Stimulated activated CD8-positive, alpha-beta memory T cell treated with anti-CD3 and anti-CD28 coated beads, Interleukin-2, amount 100 ng/mL, for 1 hour (primary cell): ENCODE measurements around the gene ANKIB1.
"Not testable (repeated sequence)": the region's sequence is repeated elsewhere in the genome, so short reads cannot be mapped to it uniquely, and the experiment has no call there.

Source experiments
- DNase-seq, 2 donors: peaks; one replicate each; pipeline ENCODE4 v3.0.0-alpha.2; 2020; ENCODE audit warnings: low read depth in 2 of 2

Gene ANKIB1

DNA sequence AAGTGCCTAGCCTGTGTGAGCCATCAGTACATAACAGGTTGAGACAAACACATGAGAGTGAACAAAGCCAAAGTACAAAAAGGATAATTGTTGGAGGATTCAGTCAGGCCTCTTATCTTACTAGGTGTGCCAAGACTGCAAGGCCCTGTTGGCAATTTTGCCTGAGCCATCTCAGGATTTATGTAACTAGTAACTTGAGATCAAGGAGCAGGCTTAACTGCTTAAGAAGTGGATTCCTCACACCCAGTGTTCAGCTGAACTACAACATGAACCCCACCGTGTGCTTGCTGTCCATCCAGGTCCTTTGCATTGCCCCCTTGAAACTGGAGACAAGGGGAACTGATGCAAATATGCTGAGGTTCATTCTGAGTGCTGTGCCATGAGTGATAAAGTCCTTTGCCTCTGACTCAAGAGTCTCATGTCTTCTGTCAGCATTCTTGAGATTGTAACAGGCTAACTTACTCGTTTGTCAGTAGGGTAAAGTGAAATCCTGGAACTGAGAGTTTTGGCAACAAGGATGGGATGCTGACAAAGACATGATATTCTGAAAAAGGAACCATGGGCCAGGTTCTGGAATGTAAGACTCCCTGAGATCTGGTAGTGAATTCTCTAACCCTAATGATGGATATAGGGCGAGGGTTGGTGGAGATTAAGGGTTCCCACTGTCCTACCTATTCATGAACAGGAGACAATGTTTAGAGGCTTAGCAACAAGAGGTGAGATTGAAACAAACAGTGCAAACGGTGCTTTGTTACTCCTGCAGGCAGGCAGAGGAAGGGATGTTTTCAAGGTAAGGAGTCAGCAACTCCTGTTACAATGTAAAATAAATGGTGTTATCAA, 157.4 kb downstream of the ANKIB1 start:
- DNase-seq, result no peak

DNA sequence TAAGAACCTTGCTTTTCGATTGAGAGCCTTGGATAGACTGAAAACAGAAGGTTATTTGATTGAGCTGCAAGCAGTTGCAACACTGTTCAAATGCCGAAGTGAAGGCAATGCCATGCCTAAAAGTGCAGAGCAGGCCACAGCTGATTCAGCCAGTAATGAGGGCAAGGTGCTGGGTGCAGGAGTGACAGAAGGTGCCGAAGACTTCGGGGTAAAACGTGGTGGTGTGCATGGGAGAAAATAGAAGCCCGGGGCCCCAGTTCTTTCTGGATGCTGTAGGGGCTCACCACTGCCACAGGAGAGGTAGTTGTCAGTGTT, 157.9 kb downstream of the ANKIB1 start:
- no peak for DNase-seq

DNA sequence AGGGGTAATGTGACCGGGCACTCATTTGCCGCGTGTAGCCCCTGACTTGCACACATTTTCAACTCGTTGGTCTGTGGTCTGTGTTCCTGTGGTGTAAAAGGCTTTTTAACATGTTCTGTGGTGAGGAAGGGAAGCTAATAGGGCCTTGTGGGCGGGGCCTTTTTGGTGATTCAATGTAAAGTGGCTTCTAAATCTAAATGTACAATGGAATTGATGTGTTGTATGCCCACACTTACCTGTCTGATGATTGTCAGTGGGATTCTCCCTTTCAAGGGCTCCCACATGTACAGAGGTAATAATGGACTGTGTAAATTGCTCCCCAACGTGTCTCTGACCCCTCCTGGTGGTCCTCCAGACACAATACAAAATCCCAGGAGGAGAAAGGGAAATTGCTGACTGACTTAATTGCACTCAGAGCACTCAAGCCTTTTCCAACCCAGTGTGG, 158.4 kb downstream of the ANKIB1 start:
- DNase-seq, result no peak

DNA sequence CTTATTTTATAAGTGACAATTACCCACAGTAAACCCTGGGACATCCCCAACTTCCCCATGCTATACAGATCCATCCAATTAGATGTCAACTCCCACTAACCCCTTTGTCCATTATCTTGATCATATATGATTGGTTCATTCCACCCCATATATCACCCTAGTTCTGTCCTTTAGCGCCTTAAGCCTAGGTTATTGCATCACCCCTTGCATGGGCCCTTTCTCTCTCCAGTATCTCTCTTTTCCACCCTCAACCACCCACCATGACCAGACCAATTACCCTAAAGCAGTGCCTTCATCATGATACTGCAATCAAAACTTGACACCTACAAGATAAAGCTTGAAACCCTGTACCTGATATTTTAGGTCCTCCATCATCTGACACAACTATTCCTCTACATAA, 163.6 kb downstream of the ANKIB1 start:
- DNase-seq, result no peak

DNA sequence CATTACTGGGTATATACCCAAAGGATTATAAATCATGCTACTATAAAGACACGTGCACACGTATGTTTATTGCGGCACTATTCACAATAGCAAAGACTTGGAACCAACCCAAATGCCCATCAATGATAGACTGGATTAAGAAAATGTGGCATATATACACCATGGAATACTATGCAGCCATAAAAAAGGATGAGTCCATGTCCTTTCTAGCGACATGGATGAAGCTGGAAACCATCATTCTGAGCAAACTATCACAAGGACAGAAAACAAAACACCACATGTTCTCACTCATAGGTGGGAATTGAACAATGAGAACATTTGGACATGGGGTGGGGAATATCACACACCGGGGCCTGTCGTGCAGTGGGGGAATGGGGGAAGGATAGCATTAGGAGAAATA, 164.4 kb downstream of the ANKIB1 start:
- not testable (repeated sequence) for DNase-seq

DNA sequence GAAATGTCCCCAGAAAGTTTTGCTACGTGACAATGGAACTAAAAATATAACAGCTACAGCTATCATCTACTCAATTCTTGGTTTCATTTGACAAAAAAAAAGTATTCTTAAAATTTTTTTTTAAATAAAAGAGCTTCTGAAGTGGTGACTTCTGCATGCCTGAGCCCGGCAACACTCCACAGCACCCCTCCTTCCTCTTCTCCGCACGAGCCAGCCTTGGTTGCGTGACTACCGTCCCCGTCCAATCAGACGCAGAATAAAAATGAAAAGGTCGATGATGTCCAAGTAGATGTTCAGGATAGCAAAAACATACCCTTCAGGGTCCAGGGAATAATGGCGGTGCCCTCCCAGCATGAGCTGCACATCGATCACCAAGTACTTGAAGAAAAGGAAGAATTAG, 167.0 kb downstream of the ANKIB1 start:
- DNase-seq, result no peak

DNA sequence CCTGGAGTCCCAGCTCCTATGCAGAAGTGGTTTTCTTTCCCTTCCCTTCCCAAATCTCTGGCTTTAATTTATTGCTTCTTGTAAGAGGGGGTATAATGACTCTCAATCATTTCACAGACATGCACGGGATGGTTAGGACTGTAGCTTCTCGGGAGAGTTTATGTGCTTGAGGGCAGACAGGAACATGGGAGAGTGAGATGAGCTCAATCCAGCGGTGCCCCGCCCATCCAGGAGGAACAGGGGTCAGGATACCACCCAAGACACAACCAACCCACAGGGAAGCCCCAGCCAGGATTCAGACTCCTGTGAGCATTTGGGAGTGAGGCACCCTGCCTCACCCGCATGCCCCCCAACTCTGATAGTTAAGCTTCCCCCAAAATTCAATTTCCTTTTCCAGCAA, 167.8 kb downstream of the ANKIB1 start:
- no peak for DNase-seq

DNA sequence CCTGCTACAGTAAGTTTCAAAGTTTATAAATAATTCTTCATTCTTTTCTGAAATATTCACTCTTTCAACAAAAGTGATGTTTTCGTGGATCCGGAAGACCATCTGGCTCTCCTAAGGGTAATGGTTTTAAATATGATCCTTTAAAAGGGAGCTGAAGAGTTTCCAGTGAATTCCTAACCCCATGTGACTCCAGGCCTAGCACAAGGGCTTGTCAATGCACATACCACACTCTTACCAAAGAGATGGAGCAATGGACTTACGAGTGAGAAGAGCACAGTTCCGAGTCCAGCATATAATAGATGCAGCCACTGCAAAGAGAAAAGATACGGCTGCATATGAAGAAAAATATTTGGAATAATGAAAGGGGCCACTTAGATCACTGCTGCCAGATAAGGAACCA, 169.5 kb downstream of the ANKIB1 start:
- no peak for DNase-seq

DNA sequence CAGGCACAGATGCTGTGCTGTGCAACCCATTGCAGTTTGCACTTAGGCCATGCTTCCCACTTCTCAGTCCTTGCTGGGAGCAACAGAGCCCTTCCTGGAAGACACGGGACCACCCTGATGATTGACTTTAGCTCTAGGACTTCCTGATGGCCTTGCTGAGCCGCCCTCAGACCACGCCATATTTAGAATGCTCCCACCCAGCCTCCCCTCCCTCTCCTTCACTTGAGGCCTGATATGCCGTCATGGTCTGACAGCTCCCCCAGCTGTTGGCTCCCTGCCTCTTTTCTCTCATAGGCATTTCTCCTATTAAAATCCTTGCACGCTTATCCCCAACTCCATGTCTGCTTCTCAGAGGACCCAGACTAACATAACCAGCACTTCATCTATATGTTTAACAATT, 172.1 kb downstream of the ANKIB1 start:
- DNase-seq, result no peak

DNA sequence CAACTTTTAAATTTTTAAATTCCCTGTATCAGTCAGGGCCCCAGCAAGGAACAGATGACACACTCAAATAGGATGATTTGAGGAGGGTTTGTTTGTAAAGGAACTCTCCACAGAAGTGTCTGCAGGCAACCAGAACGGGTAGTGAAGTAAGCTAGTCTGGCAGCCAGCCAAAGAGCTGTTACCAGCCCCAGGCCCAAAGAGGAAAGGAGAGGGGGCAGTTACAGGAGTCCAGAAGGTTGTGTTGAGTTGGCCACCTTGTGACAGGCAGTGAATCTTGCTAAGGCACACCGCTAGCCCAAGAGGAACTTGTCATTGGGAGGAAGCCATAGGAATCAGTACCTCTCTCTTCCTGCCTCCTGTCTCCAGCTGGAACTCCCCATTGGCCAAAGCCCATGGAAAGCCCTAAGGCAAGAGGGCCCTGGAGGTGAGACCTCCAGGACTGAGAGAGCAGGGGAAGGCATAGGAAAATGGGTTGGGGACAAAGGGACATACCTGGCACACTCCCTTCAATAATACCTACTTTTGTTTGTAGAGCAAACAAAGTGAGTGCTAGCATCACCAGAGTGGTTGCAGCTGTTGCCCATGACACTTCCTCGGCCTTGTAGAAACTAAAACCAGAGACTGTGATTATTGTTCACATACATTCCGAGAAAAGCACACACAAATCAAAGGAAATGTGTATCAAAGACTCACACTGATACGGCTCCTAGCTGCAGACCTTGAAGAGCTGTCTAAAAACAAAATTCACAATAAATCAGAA, 176.1 kb downstream of the ANKIB1 start:
- no peak for DNase-seq

DNA sequence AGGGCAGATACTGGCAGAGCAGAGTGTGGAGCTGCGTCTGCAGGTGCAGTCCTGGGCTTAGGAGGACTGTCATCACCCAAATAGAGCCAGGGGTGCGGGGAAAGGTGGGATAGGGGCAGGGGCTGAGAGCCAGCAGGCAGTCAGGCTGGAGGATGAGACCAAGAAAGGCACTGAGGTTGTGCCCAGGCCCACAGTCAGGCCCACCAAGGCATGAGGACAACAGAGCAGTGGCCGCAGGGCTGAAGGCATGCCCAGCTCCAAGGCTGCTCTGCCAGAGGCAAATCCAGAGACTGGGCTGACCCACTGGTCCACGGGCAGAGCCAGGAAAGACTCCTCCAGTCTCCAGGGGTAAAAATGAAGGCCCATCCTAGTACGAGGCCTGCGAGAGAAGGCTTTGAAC, 177.2 kb downstream of the ANKIB1 start:
- no peak for DNase-seq

DNA sequence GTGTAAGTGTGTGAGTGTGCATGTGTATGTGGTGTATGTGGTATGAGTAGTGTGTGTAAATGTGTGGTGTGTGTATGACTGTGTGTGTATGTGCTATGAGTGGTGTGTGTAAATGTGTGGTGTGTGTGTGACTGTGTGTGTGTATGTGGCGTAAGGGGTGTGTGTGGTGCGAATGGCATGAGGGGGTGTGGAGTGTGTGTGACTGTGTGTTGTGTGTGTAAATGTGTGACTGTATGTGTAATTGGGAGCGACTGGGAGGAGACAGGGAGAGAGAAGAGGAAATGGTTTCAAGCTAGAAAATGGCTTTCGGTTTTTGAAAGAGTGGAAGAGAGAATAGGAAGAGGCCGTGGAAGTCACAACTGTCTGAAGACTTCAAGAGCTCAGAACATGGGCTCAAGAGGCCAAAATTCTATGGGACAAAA, 177.9 kb downstream of the ANKIB1 start:
- DNase-seq, result no peak

DNA sequence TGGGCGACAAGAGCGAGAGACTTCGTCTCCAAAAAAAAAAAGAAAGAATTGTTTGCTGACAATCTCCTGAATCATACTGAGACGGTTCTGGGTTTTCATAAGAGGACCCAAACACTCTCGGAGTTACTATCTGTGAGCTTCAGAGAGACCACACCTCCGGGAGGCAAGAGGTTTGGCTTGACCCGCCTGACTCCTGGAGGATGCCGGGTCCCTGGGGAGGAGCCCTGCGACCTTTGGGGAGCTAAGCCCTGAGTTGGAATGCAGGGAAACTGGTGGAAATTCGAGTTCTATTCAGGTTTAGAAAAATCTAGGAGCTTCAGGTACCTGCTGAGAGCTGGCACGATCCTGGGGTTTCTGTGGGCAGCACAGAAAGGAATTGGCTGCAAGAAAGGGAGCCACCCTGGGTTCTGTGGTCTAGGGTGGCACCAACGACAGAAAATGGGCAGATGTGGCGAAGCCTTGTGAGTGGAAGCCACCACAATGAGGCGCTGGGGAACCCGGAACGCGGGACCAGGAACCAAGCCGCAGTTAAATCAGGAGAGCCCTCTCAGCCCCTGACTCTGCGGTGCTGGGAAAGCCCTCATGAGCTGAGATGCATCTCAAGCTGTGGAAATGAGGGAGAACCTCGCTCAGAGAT, 179.7 kb downstream of the ANKIB1 start:
- DNase-seq, result no peak

DNA sequence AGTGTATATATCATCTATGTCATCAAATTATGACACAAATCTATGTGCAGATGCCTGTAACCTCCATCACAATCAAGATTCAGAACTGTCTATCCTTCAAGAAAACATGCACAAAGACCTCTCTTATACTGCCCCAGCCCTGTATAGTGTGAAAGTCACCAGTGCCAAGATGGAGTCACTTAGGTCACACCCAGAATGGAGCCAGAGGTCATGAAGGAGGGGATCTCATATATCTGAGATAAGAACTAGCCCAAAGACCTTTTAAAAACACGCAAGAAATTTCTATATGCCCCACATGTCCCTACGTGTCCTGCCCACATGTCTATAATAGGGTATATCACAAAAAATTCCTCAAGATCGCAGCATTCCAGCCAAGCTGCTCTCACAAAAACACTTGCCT, 181.4 kb downstream of the ANKIB1 start:
- no peak for DNase-seq

DNA sequence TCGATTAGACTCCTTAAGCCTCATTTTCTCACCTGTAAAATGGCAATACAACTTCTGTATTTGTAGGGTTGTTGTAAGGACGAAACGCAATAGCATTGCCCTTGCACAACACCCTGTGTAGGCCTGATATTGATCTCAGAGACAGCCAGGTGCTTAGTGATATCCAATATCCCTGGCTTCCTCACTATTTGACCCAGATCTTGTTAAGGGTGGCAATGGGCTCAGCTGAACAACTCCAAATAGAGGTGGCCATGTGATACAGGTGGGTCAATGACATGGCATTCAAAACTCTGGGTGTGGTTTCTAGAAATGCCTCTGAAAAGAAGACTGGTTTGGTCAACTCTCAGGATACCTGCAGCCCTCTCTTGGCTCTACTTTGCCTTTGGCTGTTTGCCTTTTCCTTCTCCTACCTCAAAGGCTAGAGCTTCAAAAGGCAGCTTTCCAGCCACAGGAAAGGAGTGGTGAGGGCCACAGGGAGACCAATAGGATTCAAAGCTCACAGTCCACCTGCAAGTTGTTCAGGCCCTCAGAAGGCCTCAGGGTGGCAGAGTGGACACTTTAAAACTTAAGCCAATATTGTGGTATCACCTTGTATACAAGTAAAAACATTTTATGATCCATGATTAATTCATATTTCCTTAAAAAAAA, 186.6 kb downstream of the ANKIB1 start:
- no peak for DNase-seq

DNA sequence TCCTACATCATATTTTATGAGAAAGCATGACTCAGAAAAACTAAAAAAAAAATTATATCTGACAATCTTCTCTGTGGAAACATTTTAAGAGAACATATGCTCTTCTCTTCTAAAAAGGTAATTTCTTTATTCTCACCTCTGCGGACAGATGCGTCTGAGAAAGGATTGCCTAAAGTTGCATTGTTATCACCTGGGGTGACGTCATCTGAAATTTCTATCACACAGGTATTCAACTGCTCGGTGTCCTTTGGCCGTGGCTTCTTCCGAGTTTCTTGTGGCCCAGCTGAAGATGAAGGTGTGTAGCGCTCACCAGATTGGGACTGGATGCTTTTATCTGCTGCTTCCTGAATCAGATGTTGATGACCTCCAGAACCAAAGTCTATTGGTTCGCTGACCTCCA, 187.2 kb downstream of the ANKIB1 start:
- DNase-seq, result no peak

DNA sequence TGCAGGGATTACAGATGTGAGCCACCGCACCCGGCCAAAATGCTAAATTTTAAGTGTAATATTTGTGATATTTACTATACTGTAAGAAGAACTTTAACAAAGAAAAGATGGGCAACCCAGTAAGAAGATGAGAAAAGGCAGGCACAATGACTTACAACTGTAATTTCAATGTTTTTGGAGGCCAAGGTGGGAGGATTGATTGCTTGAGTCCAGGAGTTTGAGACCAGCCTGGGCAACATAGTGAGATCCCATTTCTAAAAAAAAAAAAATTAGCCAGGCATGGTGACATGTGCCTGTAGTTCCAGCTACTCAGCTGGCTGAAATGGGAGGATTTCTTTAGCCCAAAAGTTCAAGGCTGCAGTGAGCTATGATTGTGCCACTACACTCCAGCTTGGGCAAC, 189.8 kb downstream of the ANKIB1 start:
- no peak for DNase-seq

DNA sequence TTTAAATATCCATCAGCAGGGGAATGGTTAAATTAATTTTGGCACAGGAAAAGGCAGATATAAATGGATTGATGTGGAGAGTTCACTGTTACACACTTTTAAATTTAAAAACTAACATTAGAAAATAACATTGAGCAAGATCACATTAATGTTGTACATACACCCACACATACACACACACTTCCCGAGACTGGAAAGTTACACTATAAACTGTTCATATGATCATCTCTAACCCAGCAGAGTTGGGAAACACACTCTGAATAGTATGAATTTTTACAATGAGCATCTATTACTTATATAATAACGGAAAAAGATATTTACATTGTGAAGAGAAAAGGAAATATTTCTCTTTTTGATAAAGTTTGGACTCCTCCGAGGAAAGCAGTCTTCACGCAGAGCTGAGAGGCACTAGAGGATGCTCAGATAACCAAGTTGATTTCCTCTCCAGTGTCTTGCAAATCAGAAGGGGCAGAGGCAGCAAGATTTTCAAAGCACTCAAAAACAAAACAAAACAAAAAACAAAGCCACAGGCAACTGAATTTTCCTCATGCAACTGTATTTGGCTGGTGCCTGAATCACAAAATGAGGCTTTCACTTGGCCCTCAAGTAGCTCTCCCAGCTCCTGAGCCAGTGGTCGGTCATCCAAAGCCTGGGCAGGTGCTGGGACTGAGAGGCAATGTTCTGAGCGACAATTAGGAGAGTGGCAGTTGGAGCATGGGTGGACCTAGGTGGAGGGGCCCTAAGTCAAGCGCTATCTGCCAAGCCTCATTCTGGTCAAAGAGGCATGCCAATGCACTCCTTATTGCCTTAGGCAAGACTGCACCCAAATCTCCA, 191.1 kb downstream of the ANKIB1 start:
- no peak for DNase-seq

DNA sequence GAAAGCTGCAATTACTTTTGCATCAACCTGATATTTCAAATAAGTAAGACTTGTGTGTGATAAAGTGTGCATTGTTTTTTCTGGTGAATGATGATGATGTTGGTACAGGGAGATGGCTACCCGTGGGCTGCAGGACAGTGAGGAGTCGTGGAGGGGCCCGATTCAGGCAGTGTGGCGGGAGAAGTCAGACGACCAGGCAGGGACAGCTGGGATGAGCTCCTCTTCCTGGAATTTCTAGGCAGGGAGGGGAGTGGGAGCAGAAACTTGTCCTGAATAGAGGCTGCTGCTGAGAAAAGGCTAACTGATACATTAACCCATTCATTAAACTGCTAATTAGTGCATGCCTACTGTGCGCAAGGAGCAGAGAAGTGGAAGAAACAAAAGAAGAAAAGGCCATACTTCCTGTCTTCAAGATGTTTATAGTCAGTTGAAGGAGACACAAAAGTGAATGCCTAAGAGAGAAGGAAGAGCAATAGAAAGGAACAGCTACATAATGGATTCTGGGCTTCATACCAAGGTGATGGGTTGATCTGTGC, 192.2 kb downstream of the ANKIB1 start:
- no peak for DNase-seq

DNA sequence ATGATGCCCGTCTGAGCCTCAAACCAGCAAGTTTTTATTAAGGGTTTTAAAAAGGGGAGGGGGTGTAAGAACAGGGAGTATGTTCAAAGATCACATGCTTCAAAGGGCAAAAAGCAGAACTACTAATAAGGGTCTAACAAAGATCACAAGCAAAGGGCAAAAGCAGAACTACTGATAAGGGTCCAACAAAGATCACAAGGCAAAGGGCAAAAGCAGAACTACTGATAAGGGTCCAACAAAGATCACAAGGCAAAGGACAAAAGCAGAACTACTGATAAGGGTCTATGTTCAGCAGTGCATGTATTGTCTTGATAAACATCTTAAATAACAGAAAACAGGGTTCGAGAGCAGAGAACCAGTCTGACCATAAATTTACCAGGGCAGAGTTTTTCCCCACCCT, 196.9 kb downstream of the ANKIB1 start:
- not testable (repeated sequence) for DNase-seq

DNA sequence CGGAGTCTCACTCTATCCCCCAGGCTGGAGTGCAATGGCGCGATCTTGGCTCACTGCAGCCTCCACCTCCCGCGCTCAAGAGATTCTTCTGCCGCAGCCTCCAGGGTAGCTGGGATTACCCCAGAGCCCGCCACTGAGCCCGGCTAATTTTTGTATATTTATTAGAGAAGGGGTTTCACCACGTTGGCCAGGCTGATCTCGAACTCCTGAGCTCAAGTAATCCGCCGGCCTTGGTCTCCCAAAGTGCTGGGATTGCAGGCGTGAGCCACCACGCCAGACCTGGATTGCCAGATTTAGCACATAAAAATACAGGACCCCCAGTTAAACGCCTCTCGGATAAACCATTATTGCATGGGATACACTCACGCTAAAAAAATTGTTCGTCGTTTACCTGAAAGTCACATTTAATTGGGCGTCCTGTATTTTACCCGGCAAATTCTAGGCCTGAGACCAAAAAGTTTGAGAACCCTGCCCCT, 201.1 kb downstream of the ANKIB1 start:
- no peak for DNase-seq
